ENCODE results near the gene SPATA3. TPM values are rescaled to one million over a fixed set of nuclear protein-coding genes. Genes with fewer than 3 reads are reported as not detected.

SPATA3 gene
- total and polyA plus RNA-seq, 2 of the 13 experiments (the other 11 are each of a cell fraction or from before 2014, with no cell fraction given), result not detected

DNA sequence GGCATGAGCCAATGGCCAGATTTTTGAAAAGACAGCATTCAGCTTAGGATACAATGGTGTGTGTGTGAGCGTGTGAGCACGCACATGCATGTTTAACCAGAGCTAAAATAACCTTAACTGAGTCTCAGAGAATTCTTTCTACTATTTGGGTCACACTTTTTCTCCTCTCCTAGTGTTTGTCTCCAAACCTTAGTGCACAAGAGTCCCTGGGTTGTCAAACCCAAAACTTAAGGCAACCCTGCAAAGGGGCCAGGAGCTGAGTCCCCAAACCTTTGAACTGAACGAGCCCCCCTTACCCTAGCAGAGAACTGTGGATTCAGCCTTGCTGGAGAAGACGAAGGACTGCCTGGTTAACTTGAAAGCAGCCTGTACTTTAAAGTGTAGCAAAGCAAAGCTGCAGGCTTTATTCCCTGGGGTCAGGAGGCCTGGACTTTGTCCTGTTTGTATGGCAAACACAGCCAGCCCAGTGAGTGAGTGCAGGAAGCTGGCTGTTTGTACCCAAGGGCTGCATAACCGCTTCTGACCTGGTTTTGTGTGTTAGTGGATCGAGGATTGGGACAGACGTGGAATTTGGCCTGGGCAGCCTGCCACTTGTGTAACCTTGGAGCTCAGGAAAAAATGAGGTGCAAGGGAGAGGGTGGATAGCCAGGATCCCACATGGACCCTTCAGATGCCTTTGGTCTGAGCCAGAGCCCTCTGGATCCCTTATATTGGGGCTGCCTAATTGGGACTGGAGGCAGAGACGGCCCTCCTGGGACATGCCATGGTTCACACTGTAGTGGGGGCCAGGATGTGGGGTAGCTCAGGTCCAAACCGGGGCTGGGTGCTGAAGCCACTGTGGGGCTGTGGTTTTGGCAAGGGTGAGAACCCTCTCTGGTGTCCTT lies 54.3 kb downstream of the SPATA3 start (continued):
- peak; percentile 93; the same call in 1 of the 2 replicates for TF ChIP-seq SAFB2 (CRISPR knock-in tag; IDR thresholded peaks at IDR 0.05; ENCODE audit: borderline replicate concordance, low read depth)
- no peak for TF ChIP-seq HNRNPH1 (optimal IDR thresholded peaks at IDR 0.05; ENCODE audit: low read depth, low read length)
- TF ChIP-seq PITX1 (CRISPR knock-in tag; IDR thresholded peaks at IDR 0.05), result peak; percentile 97
- TF ChIP-seq ASH2L (IDR thresholded peaks at IDR 0.05; ENCODE audit: insufficient read length, low read depth, low read length), result peak; percentile 97
- peak; percentile 56; the same call in 1 of the 2 replicates for TF ChIP-seq TBP (CRISPR knock-in tag; IDR thresholded peaks at IDR 0.05)
- 0 out of 2 replicates have a peak, but pooled peaks have one; percentile 11 for TF ChIP-seq ETV6 (CRISPR knock-in tag; conservative IDR thresholded peaks at IDR 0.05)
- TF ChIP-seq SP5 (CRISPR knock-in tag; IDR thresholded peaks at IDR 0.05; ENCODE audit: borderline replicate concordance, low read depth), result peak; percentile 76
- peak; percentile 16; the same call in 1 of the 2 replicates for TF ChIP-seq HHEX (CRISPR knock-in tag; IDR thresholded peaks at IDR 0.05)
- TF ChIP-seq, protein P1, sequence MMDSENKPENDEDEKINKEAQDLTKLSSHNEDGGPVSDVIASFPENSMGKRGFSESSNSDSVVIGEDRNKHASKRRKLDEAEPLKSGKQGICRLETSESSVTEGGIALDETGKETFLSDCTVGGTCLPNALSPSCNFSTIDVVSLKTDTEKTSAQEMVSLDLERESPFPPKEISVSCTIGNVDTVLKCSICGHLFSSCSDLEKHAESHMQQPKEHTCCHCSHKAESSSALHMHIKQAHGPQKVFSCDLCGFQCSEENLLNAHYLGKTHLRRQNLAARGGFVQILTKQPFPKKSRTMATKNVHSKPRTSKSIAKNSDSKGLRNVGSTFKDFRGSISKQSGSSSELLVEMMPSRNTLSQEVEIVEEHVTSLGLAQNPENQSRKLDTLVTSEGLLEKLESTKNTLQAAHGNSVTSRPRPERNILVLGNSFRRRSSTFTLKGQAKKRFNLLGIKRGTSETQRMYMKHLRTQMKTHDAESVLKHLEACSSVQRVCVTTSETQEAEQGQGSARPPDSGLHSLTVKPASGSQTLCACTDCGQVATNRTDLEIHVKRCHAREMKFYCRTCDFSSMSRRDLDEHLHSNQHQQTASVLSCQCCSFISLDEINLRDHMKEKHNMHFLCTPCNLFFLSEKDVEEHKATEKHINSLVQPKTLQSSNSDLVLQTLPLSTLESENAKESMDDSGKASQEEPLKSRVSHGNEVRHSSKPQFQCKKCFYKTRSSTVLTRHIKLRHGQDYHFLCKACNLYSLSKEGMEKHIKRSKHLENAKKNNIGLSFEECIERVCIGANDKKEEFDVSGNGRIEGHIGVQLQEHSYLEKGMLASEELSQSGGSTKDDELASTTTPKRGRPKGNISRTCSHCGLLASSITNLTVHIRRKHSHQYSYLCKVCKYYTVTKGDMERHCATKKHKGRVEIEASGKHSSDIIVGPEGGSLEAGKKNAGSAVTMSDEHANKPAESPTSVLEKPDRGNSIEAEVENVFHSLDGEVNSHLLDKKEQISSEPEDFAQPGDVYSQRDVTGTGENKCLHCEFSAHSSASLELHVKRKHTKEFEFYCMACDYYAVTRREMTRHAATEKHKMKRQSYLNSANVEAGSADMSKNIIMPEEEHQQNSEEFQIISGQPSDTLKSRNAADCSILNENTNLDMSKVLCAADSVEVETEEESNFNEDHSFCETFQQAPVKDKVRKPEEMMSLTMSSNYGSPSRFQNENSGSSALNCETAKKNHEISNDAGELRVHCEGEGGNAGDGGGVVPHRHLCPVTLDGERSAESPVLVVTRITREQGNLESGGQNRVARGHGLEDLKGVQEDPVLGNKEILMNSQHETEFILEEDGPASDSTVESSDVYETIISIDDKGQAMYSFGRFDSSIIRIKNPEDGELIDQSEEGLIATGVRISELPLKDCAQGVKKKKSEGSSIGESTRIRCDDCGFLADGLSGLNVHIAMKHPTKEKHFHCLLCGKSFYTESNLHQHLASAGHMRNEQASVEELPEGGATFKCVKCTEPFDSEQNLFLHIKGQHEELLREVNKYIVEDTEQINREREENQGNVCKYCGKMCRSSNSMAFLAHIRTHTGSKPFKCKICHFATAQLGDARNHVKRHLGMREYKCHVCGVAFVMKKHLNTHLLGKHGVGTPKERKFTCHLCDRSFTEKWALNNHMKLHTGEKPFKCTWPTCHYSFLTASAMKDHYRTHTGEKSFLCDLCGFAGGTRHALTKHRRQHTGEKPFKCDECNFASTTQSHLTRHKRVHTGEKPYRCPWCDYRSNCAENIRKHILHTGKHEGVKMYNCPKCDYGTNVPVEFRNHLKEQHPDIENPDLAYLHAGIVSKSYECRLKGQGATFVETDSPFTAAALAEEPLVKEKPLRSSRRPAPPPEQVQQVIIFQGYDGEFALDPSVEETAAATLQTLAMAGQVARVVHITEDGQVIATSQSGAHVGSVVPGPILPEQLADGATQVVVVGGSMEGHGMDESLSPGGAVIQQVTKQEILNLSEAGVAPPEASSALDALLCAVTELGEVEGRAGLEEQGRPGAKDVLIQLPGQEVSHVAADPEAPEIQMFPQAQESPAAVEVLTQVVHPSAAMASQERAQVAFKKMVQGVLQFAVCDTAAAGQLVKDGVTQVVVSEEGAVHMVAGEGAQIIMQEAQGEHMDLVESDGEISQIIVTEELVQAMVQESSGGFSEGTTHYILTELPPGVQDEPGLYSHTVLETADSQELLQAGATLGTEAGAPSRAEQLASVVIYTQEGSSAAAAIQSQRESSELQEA (CRISPR knock-in tag; IDR thresholded peaks at IDR 0.05; ENCODE audit: not compliant biosample characterization), result no peak
- peak; percentile 96; the same call in 1 of the 2 replicates for TF ChIP-seq ZNF709 (CRISPR knock-in tag; IDR thresholded peaks at IDR 0.05)
- TF ChIP-seq ZFP37 (CRISPR knock-in tag; IDR thresholded peaks at IDR 0.05; ENCODE audit: borderline replicate concordance), result peak; percentile 99; the same call in 1 of the 2 replicates
- peak; percentile 99 for TF ChIP-seq AKAP8 (CRISPR knock-in tag; IDR thresholded peaks at IDR 0.05)
- TF ChIP-seq, protein P2, sequence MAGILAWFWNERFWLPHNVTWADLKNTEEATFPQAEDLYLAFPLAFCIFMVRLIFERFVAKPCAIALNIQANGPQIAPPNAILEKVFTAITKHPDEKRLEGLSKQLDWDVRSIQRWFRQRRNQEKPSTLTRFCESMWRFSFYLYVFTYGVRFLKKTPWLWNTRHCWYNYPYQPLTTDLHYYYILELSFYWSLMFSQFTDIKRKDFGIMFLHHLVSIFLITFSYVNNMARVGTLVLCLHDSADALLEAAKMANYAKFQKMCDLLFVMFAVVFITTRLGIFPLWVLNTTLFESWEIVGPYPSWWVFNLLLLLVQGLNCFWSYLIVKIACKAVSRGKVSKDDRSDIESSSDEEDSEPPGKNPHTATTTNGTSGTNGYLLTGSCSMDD (CRISPR knock-in tag; IDR thresholded peaks at IDR 0.05), result no peak
- TF ChIP-seq MTF1 (CRISPR knock-in tag; IDR thresholded peaks at IDR 0.05), result peak; percentile 76; the same call in 1 of the 2 replicates
- no peak for TF ChIP-seq ZNF773 (CRISPR knock-in tag; IDR thresholded peaks at IDR 0.05; ENCODE audit: borderline replicate concordance)
- peak; percentile 100 for TF ChIP-seq PAF1 (CRISPR knock-in tag; IDR thresholded peaks at IDR 0.05)
- TF ChIP-seq MED1 (CRISPR knock-in tag; IDR thresholded peaks at IDR 0.05), result peak; percentile 100
- TF ChIP-seq RFX5 (IDR thresholded peaks at IDR 0.05; ENCODE audit: low read depth, low read length), result peak; percentile 42; the same call in 1 of the 2 replicates
- no peak for TF ChIP-seq SMARCE1 (IDR thresholded peaks at IDR 0.05; ENCODE audit: borderline replicate concordance)
